Skeletal muscle tissue (tissue), 4 donors: ENCODE data around the gene CCDC83. TPM values are rescaled to one million over a fixed set of nuclear protein-coding genes. Genes with fewer than 3 reads are reported as not detected.

ENCODE experiments used
- H3K27ac ChIP-seq: one replicate; pipeline ENCODE4 v1.7.0; 2013; ENCODE audit warnings: mild to moderate bottlenecking, low read depth, low read length, inconsistent platforms
- H3K27me3 ChIP-seq, 3 donors: one replicate each; pipeline ENCODE4 v1.7.0; 2013; ENCODE audit warnings: low read length in 3 of 3; ENCODE audit not compliant: control insufficient read depth in 3 of 3, insufficient read depth in 3 of 3
- H3K36me3 ChIP-seq, 3 donors: one replicate each; pipeline ENCODE4 v1.7.0; 2013; ENCODE audit warnings: low read length in 3 of 3; ENCODE audit not compliant: control insufficient read depth in 3 of 3, insufficient read depth in 3 of 3
- H3K4me1 ChIP-seq, 3 donors: one replicate each; pipeline ENCODE4 v1.7.0; 2013; ENCODE audit warnings: low read length in 3 of 3, mild to moderate bottlenecking in 3 of 3; ENCODE audit not compliant: control insufficient read depth in 3 of 3, insufficient read depth in 3 of 3
- H3K4me3 ChIP-seq, 3 donors: one replicate each; pipeline ENCODE4 v1.7.0; 2013; ENCODE audit warnings: low read length in 3 of 3
- H3K9ac ChIP-seq, 3 donors: one replicate each; pipeline ENCODE4 v1.7.0; 2013; ENCODE audit warnings: low read length in 3 of 3, mild to moderate bottlenecking in 3 of 3, moderate library complexity in 2 of 3, low read depth in 1 of 3
- H3K9me3 ChIP-seq, 3 donors: one replicate each; pipeline ENCODE4 v1.7.0; 2013; ENCODE audit warnings: low read length in 3 of 3; ENCODE audit not compliant: control insufficient read depth in 3 of 3
- total RNA-seq: library from RNA; depleted of rRNA; stranded (reverse); fragments of >200 nt; gene quantifications from one replicate; pipeline ENCODE4 v1.2.3, GENCODE V29; 2014
- donor health status: Osteomylitis.

Gene CCDC83
- total RNA-seq, 1 donor from 2014 or later, result not detected

DNA sequence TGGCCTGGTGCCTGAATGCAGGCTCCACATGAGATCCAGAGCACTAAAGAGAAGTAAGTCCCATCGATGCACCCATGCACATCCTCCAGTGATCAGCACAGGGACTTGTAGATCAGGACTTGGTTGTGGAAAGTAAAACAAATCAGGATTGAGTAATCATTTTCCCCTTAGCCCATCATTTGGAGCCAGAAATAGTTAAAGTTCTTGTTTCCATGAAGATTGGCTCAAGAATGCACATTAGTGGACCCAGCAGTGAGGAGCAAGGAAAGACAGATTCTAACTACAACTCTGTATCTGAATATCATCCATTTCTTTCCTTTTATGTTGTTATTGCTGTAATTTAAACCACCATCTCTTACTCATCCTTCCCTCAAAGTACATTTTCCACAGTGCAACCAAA lies 19.1 kb downstream of the CCDC83 start:
- no peaks in the 10 kb centered on the region for H3K36me3 ChIP-seq
- H3K27ac ChIP-seq, result no peak overlapping the region
- no peaks in the 10 kb centered on the region for H3K9me3 ChIP-seq
- H3K4me1 ChIP-seq, result no peaks in the 10 kb centered on the region
- no peaks in the 10 kb centered on the region for H3K27me3 ChIP-seq
- no peak overlapping the region for H3K4me3 ChIP-seq
- no peak overlapping the region for H3K9ac ChIP-seq

DNA sequence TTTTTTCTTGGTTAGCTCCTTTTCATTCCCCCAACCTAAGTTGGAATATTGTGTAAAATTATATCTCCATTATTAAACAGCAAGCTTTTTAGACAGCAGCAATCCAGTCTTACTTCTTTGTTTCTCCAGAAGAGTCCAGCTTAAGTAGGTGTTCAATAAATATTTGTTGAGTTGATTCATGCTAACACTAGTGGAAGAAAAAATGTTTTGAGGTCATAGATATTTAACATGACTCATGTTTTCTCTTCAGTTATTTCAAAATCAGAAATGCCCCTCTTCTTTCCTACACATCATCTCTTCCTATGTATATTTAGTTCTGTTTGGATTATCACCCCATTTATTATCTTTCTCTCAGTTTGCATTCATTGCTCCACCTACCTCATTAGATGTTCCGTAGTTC lies 20.3 kb downstream of the CCDC83 start:
- H3K27me3 ChIP-seq, result no peaks in the 10 kb centered on the region
- H3K9ac ChIP-seq, result no peak overlapping the region

DNA sequence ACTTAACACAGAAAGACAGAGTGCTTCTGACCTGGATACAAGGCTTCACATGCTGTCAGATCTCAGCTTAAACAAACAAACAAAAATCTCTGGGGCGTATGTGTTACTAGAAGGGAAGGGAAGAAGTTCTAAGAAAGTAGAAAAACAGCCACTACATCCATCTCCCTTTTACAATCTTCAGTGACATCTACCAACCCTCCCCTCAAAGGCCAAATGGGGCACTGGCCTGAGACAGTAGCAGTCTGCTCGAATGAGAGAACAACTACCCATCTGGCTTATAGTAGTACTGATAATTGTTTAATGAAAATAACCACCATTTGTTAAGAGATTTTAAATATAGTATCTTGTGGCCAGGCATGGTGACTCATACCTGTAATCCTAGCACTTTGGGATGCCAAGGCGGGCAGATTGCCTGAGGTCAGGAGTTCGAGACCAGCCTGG lies 29.4 kb downstream of the CCDC83 start:
- no peaks in the 10 kb centered on the region for H3K9me3 ChIP-seq
- H3K9ac ChIP-seq, result no peak overlapping the region
- H3K27ac ChIP-seq, result no peak overlapping the region
- H3K4me1 ChIP-seq, result no peaks in the 10 kb centered on the region
- no peak overlapping the region for H3K4me3 ChIP-seq
- H3K36me3 ChIP-seq, result no peaks in the 10 kb centered on the region
- no peaks in the 10 kb centered on the region for H3K27me3 ChIP-seq

More for the DNA sequence above, 20.3 kb downstream of the CCDC83 start:
- no peaks in the 10 kb centered on the region for H3K36me3 ChIP-seq
- H3K4me3 ChIP-seq, result no peak overlapping the region
- no peak overlapping the region for H3K27ac ChIP-seq
- H3K9me3 ChIP-seq, result no peaks in the 10 kb centered on the region
- H3K4me1 ChIP-seq, result no peaks in the 10 kb centered on the region

DNA sequence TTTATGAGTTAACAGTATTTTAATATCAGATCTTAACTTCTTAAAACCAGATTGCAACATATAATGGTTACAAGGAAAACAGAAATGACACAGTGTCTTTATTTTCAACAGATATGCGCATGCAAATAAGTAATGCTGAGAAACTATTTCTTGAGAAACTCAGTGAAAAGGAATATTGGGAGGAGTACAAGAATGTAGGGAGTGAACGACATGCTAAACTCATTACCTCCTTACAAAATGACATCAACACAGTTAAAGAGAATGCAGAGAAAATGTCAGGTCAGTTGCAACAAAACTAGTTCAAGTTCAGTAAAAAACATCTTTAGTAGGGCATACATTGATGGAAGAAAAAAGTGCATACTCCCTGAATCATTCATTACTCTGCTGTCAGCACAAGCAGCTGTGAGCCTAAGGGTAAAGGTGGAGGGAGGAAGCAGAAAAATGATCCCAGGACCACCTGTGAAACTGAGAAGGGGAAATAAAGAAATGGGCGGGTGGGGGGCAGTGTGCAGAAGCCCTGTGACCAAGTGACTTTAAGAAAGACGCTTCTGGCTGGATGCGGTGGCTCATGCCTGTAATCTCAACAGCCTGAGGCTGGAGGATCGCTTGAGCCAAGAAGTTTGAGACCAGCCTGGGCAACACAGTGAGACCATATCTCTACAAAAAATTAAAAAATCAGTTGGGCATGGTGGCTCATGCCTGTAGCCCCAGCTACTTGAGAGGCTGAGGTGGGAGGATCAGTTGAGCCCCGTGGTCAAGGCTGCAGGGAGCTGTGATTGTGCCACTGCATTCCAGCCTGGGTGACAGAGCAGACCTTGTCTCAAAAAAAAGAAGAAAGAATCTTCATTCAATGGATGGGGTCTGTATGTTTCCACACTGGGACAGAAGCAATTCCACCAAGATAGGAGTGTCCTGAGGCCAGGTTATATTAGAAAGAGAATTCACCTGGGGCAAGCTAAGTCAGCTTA lies 31.2 kb downstream of the CCDC83 start:
- H3K36me3 ChIP-seq, result no peaks in the 10 kb centered on the region
- no peaks in the 10 kb centered on the region for H3K4me1 ChIP-seq
- H3K9ac ChIP-seq, result no peak overlapping the region
- H3K4me3 ChIP-seq, result no peak overlapping the region
- no peaks in the 10 kb centered on the region for H3K9me3 ChIP-seq
- no peaks in the 10 kb centered on the region for H3K27me3 ChIP-seq
- no peak overlapping the region for H3K27ac ChIP-seq

DNA sequence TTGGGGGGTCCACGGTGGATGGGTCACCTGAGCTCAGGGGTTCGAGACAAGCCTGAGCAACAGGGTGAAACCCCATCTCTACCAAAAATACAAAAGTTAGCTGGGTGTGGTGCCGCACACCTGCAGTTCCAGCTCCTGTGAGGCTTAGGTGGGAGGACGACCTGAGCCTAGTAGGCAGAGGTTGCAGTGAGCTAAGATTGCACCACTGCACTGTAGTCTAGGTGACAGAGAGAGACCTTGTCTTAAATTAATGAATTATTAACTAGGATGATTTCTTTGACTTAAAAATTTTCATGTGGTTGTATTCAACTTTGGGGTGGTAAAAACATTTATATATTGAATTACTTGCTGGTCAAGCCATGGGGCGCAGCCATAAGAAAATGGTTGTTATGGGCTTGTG lies 33.9 kb downstream of the CCDC83 start:
- no peaks in the 10 kb centered on the region for H3K9me3 ChIP-seq
- no peaks in the 10 kb centered on the region for H3K27me3 ChIP-seq
- no peaks in the 10 kb centered on the region for H3K4me1 ChIP-seq
- no peak overlapping the region for H3K4me3 ChIP-seq
- no peak overlapping the region for H3K27ac ChIP-seq
- H3K9ac ChIP-seq, result no peak overlapping the region
- no peaks in the 10 kb centered on the region for H3K36me3 ChIP-seq

DNA sequence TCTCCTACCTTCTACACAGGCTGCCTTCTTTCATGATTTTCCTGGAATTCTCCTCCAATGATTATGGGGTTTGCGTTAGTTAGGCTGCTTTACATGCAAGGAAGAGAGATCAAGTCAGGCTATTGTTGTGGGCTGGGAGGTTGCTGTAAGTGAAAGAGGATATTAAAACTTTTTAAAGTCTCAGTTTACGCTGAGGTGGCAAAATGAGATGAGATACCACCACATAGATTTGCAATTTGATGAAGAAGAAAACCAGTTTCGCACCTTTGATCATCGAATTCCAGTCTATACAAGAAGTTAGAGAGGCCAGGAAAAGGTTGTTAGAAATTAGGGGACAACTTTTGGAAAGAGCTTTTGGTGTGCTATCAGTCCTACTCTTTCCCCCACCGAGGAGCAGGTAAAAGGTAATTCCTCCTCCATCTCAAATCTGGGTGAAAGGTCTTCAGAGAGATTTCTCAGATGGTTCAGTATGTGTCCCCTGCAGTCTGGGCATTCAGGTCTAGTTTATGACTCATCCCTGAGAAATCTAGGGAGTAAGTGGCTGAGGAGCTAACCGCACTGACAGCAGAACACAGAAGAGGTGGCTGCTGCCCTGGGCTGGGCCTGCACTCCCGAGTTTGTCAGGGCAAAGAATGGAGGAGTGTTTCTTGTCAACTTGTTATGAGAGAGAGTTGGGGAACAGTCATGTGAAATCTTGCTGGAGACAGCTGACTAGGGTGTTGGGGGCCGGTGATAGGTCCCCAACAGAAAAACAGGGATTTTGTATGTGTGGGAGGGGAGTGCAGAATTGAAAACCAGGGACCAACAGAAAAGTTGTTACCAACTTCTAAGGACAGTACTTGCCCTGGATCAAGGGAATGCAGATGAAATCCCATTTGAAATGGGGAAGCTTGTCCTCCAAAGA lies 34.7 kb downstream of the CCDC83 start:
- Histone ChIP-seq H3K36me3 (no peaks in the 10 kb centered on the region), H3K27ac (no peak overlapping the region), H3K27me3 (no peaks in the 10 kb centered on the region), H3K9me3 (no peaks in the 10 kb centered on the region), H3K4me1 (no peaks in the 10 kb centered on the region), H3K4me3 (no peak overlapping the region), H3K9ac (no peak overlapping the region)

DNA sequence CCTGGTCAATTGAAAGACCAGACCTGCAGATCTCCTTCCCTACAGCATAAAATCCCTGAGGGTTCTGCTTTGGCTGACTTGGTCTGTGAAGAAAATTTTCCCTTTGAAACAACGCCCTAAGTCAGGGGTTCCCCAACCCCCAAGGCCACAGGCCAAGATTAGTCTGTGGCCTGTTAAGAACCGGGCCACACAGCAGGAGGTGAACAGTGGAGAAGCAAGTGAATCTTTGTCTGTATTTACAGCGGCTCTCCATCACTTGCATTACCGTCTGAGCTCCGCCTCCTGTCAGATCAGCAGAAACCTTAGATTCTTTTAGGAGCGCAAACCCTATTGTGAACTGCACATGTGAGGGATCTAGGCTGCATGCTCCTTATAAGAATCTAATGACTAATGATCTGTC lies 38.2 kb downstream of the CCDC83 start:
- no peaks in the 10 kb centered on the region for H3K4me1 ChIP-seq
- H3K4me3 ChIP-seq, result no peak overlapping the region
- no peak overlapping the region for H3K9ac ChIP-seq

DNA sequence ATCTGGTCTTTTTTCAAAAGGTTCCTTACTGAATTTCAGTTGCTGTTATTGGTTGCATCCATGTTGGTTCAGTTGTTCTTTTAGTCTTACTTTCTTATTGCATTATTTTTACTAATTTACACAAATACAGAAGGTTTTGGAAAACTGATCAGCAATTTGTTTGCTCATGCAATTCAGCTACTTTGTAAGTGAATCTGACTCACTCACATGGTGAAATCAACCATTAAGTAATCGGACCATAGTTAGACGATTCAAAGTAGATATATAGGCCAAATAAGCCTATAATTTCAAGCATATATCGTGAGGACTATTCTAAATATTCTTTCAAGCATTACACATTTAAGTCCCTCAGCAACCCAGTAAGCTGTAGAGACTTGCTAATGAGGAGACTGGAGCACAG lies 41.7 kb downstream of the CCDC83 start:
- Histone ChIP-seq H3K4me1 (no peaks in the 10 kb centered on the region), H3K4me3 (no peak overlapping the region), H3K9me3 (no peaks in the 10 kb centered on the region), H3K36me3 (no peaks in the 10 kb centered on the region), H3K27me3 (no peaks in the 10 kb centered on the region), H3K27ac (no peak overlapping the region), H3K9ac (no peak overlapping the region)

More for the DNA sequence above, 38.2 kb downstream of the CCDC83 start:
- Histone ChIP-seq H3K27me3 (no peaks in the 10 kb centered on the region), H3K9me3 (no peaks in the 10 kb centered on the region), H3K27ac (no peak overlapping the region), H3K36me3 (no peaks in the 10 kb centered on the region)

DNA sequence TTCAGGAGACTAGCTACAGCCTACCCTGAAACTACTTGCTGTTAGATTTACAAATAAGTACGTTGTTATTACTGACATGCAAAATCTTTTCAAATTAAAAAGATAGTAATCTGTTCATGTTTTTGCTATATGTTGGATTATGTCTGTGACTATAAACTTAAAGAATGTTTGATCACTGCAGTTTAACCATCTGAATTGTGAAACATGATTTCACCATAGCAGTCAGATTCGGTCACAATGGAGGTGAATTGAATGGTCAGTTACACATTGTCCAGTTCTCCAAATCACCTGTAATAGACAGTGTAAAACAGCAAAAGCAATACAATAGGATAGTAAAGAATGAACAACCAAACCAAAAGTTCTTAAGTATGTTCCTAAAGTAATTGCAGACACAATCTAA lies 43.3 kb downstream of the CCDC83 start:
- Histone ChIP-seq H3K9ac (no peak overlapping the region), H3K4me3 (no peak overlapping the region), H3K27ac (no peak overlapping the region), H3K4me1 (no peaks in the 10 kb centered on the region), H3K27me3 (no peaks in the 10 kb centered on the region), H3K36me3 (no peaks in the 10 kb centered on the region), H3K9me3 (no peaks in the 10 kb centered on the region)

DNA sequence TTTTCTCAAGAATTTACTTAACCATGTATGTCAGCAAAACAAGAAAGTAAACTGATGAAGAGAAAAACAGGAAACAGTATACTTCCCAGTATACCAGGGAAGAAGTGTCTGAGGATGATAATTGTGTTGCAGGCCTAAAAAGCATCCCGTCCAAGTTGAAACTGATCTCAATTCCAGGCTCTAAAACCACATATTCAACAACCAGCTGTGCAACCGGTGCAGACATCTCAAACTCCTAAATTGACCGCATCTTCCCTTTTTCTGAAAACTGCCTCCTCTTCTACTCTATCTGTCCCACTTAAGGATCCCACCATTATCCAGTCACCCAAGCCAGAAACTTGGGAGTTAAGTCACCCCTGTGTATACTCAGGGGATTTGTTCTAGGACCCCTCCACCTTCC lies 47.2 kb downstream of the CCDC83 start:
- Histone ChIP-seq H3K36me3 (no peaks in the 10 kb centered on the region), H3K4me1 (no peaks in the 10 kb centered on the region), H3K27ac (no peak overlapping the region), H3K9ac (no peak overlapping the region), H3K9me3 (no peaks in the 10 kb centered on the region), H3K27me3 (no peaks in the 10 kb centered on the region), H3K4me3 (no peak overlapping the region)
